NCI-H2081 (cell line): ENCODE measurements around the gene PAQR9.
"Not testable (repeated sequence)": the region's sequence is repeated elsewhere in the genome, so short reads cannot be mapped to it uniquely, and the experiment has no call there.

Experiments
- DNase-seq, 2 experiments: peaks; one replicate each; lab custom pipeline; 2025; lab: John Stamatoyannopoulos, UW

Gene PAQR9, protein sequence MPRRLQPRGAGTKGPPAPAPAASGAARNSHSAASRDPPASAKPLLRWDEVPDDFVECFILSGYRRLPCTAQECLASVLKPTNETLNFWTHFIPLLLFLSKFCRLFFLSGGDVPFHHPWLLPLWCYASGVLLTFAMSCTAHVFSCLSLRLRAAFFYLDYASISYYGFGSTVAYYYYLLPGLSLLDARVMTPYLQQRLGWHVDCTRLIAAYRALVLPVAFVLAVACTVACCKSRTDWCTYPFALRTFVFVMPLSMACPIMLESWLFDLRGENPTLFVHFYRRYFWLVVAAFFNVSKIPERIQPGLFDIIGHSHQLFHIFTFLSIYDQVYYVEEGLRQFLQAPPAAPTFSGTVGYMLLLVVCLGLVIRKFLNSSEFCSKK

GRCh38 chr3:142963516-142964448, at the start of gene PAQR9:
PAQR9 (minus strand) TSS chr3:142963674; CDS start chr3:142963336, 338 bp downstream.
- DNase-seq = peak; percentile 48 to 64

DNA sequence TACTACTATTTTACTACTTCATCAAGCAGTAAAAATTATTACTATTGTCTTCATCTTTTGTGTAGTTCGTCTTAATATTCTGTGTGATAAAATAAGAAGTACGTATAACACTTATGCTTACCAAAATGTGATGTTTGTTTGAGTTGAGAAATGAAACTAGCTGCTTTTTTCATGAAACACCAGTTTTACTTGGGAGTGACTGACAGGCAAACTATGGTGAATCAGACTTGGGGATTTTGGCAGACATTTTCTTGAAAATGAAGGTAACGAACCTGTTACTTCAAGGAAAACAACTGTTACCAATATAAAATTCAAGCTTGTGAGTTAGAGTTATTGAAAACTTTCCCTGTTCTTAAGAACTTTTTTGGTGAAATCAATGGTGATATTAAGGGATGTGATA, 48.2 kb upstream of the PAQR9 start:
- DNase-seq = no peak

DNA sequence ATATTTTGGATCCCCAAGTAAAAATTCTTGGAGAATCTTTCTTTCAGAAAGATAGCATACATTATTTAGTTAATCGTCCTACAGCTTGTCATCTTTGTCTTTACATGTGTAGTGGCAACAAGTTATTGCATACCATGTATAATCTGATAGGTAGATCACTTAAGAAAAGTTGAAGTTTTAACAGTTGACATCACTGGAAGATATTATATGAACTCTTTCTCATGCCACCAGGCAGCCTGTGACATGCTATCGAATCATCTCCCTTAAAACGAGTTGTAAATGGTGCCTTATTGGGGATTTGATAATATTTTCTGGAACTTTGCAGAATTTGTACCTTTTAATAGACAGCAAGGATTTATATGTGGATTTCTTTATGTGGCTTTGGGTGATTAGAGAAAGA, 46.5 kb upstream of the PAQR9 start:
- no peak for DNase-seq

DNA sequence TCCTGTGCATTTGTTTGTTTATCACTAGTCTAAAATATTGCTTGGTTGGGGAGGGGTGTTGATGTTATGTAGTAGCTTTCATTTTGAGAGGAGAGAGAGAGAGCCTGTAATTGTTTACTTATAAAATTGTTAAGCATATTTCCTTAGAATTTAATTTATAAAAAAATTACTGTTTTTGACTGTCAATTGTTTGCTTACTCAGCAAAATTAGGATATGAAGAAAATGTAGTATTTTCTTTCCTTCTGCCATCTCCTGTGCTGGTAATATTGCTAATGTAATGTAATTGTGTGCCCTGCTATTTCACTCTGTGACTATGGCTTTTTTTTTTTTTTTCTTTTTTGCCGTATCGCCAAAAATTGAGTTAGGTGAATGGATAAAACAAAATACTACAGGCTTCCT, 41.3 kb upstream of the PAQR9 start:
- no peak for DNase-seq

DNA sequence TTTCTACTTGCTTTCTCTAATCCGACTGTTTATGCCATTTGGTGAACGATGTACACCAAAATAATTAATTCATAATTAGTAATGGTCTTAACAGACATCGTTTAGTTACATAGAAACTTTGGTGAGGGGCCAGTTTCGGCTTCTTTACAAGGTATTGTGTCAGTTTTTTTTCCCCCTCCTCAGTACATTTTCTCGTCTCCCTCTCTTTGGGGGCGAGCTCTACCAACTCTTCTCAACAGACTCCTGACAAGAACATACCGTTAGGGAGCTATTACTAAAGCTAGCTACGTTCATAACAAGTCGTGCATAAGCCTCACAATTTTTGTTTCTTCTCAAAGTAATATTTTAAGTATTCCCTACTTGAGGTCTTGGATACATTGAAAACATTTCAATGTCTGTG, 39.3 kb upstream of the PAQR9 start:
- no peak for DNase-seq

GRCh38 chr3:143002083-143002712, 38.7 kb upstream of the PAQR9 start:
- peak; percentile 21 to 68 for DNase-seq

DNA sequence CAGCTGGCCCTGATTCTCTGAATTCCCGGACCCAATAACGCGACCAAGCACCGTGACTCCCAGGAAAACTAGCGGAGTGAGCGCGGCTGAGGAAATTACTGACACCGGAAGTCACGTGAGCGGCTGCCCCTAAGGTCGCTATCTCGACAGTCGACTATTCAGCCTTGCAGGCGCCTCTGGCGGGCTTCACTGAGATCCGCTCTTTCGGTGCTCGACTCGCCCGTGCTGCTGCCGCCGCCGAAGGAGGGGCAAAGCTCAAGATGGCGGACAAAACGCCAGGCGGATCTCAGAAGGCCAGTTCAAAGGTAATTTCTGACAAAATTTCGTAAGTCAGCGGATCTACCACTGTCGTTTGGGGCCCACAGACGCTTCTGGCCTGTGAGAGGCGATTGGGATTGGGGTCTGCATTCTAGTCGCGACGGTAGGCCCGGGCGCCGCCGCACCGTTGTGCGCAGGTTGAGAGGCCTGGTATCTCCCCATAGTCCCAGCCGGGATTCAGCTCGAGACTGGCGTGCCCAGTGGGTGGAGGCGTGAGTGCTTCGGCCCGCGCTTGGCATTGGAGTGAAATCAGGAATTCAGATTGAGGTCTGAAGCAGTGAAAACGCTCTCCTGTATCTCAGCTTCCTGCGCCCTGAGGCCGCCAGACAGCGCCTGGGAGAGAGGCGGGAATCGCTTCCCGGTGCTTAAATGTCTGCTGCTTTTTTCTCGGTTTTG, 38.1 kb upstream of the PAQR9 start, which contains the start of gene U2SURP:
Gene U2SURP (plus strand): TSS at position 202 of the 714 bp plus-strand sequence. CDS start 59 bp downstream, at position 261.
- peak; percentile 99 to 100 for DNase-seq

- DNase-seq = no peak
Measured at GRCh38 chr3:143001034-143001368, 37.5 kb upstream of the PAQR9 start.

DNA sequence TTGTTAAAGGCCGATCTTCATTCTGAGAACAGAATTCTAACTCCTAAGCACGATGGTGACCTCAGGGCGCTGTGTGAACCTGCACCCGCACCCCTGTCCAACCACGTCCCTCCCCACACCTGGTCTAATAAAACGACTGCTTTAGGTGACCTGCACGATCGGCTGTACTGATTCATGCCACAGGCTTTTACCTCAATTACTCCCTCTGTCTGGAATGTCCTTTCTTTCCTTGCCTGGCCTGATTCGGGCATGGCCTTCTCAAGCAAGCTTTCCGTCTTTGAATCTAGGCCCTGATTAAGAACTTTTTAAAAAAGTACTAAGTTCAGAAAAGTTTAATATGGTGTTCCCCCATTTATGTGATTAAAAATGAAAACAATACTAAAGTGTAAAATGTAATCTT, 37.1 kb upstream of the PAQR9 start:
- peak in 1 of 2 experiments; percentile 36 for DNase-seq

DNA sequence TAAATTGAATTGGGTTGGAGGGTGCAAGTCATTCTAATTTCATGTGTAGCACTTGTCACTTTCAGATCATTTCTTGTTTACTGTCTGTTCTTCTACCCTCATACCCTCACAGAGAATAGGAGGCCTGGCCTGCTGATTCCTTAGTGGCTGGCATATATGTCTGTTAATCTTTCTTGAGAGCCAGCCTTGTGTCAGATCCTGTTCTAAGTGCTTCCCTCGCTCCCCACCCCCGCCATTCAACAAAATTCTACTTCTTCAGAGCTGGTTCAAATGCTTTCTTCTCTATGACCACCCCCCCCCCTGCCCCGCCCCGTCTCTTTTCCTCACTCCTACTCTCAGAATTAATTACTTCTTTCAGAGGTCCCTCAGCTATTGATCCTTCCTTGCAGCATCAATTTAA, 36.4 kb upstream of the PAQR9 start:
- DNase-seq = no peak

- no peak for DNase-seq
Measured at GRCh38 chr3:142998439-142998838, 35.0 kb upstream of the PAQR9 start.

- DNase-seq = no peak
Measured at GRCh38 chr3:142997330-142997729, 33.9 kb upstream of the PAQR9 start.

GRCh38 chr3:142993958-142994442, 30.5 kb upstream of the PAQR9 start:
- DNase-seq = peak; percentile 79 to 81

DNA sequence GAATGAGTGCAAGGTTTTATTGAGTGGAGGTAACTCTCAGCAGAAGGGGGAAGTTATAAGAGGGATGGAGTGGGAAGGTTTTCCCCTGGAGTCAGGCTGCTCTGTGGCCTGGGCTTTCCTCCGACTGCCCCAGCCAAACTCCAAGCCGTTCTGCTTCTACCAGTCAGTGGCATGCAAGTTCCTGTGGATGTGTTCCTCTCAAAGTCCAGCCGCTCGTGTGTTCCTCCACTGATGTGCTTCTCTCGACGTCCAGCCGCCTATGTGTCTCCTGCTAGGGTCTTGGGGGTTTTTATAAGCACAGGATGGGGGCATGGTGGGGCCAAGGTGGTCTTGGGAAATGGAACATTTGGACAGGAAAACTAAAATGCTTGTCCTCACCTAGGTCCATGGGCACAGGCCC, 28.8 kb upstream of the PAQR9 start:
- no peak for DNase-seq

DNA sequence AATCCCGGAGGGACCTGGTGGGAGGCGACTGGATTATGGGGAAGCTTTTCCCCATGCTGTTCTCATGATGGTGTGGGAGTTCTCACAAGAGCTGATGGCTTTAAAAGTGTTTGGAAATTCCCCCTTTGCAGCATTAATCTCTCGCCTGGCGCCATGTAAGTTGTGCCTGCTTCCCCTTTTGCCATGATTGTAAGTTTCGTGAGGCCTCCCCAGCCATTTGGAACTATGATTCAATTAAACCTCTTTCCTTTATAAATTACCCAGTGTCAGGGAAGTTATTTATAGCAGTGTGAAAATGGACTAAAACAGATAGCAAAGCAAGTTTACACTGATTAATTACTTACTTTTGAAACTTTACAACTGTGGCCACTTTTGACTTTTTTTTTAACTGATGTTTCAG, 27.2 kb upstream of the PAQR9 start:
- DNase-seq = no peak

- DNase-seq = not testable (repeated sequence)
Measured at GRCh38 chr3:142988826-142989225, 25.4 kb upstream of the PAQR9 start.

DNA sequence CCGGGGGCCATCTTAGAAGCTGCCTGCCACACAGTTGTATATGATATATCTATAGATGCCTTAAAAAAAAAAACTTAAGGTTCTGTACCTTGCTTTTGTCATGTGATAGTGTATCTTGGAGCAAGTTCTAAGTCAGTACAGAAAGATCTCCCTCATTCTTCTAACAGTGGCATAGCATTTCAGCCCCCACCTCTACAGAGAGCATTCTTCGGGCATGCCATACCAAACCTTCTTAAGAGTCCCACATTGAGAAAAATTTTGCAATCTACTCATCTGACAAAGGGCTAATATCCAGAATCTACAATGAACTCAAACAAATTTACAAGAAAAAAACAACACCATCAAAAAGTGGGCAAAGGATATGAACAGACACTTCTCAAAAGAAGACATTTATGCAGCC, 24.7 kb upstream of the PAQR9 start:
- DNase-seq = not testable (repeated sequence)

- no peak for DNase-seq
Measured at GRCh38 chr3:142987707-142988106, 24.2 kb upstream of the PAQR9 start.

DNA sequence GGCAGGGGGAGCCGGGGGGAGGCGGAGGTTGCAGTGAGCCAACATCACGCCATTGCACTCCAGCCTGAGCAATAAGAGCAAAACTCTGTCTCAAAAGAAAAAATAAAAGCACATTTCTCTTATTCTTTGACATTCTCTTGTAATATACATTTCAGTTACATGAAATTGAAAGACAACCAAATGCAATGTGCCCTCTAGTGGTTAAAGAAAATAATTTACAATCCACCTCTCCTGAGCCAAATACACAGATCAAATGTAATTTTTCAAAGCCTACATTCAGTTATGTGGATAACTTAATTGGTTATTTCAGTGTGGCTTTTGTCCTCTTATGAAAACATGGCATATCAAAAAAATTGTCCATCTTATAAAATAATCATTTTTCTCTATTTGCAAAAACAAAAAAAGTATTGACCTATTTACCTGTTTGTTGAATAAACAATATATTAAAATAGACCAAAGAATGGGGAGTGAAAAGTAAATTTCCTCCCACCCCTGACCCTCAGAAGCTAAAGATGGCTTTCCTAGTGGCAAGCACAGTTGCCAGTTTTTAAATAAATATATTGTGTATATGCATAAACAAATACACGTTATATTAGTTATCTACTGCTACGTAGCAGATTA, 23.7 kb upstream of the PAQR9 start:
- DNase-seq = peak; percentile 52

DNA sequence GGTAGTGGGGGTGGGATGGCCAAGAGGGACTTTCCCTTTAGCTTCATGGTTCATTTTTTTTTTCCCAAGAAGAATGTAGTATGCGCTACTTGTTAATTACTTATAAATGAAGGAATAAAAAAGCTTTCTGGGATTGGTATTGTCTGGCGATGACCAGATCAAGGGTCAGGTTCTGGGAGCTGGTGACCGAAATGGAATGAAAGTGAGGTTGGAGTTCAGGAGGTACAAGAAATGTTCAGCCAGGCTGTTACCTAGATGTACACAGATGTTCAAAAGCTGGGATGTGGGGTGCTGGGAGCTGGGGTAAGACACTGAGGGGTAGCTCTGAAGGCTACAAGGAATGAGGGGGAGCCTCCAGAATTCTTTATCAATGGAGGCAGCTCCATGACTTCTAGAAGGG, 20.8 kb upstream of the PAQR9 start:
- no peak for DNase-seq

GRCh38 chr3:142983318-142983717, 19.8 kb upstream of the PAQR9 start:
- peak; percentile 29 to 58 for DNase-seq
